ENCODE data around the gene EPHB1.
"Not testable (repeated sequence)": the region's sequence is repeated elsewhere in the genome, so short reads cannot be mapped to it uniquely, and the experiment has no call there.

Gene EPHB1

GRCh38 chr3:135005616-135006015, 210.6 kb downstream of the EPHB1 start:
- DNase-seq (ENCODE audit: low read depth) = not testable (repeated sequence)

GRCh38 chr3:135007607-135008006, 212.5 kb downstream of the EPHB1 start:
- DNase-seq (ENCODE audit: low read depth) = no peak

DNA sequence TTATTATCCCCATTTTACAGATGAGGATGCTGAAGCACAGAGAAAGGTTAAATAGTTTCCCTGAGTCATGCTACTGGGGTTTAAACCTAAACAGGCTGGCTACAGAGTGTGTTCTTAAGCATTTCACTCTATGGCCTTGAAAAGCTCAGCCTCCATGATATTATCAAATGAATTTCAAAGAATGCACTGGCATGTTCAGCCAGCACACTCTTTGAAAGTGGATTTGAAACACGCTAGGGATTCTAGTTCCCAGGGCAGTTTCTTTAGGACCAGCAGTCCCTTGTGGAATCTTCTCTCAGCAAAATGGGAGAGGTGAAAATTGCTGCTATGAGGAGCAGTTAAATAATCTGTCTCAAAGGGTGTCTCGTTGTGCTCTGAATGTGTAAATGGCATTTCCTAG, 213.3 kb downstream of the EPHB1 start:
- no peak for DNase-seq (ENCODE audit: low read depth)

DNA sequence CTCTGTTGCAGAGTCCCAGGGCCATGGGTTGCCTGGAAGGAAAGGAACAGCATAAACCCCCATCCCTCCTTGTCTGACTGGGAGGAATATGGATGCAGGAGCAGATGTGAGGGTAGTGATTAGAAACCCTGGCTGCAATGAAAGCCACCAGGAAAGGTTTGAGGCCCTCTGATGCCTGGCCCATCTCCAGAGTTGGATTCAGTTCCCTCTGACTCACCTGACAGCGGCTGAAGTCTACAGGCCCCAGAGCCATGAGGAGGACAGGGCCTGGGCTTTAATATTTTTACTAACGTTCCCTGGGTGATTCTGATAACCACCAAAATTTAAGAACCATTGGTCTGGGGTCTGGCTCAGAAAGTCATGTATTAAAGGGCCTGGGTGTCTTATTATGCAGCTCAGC, 214.0 kb downstream of the EPHB1 start:
- no peak for DNase-seq (ENCODE audit: low read depth)

- no peak for DNase-seq (ENCODE audit: low read depth)
These were observed 217.0 kb downstream of the EPHB1 start for GRCh38 chr3:135012101-135012500.

DNA sequence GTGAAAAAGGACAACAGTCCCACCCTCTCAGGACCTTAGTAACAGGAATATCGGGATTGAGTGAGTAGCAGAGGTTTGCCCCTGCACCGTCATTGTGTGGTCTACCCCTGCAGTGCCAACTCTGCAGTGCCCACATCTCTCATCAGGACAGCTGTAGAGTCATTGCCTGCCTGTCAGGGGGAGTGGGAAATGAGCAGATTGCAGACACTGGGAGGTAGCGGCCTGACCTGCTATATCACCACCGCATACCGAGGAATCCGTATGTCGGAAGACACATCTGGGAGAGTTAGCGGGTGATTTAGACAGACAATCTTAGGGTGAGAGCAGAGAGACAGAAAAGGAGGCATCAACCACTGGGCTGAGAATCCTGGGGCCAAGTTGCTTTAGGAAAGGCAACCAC, 218.1 kb downstream of the EPHB1 start:
- no peak for DNase-seq (ENCODE audit: low read depth)

DNA sequence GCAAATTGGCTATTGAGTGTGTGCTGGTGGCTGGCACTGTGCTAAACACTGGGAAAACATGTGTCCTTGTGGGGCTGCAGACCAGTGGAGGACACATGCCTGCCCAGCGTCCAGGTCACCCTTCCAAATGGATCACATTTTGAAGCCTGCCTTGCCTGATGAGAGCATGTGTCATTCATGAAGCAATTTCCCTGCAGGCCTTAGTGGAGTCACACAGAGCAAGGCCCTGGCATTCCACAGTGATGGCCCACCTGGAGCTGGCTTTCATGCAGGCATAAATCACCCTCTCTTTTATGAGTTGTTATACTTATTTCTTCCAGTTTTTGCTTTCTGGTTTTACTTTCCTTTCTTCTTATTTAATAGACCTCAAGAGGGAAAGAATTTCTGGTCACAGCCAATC, 219.5 kb downstream of the EPHB1 start:
- no peak for DNase-seq (ENCODE audit: low read depth)

GRCh38 chr3:135017003-135017893, 222.2 kb downstream of the EPHB1 start:
- no peak for DNase-seq (ENCODE audit: low read depth)

DNA sequence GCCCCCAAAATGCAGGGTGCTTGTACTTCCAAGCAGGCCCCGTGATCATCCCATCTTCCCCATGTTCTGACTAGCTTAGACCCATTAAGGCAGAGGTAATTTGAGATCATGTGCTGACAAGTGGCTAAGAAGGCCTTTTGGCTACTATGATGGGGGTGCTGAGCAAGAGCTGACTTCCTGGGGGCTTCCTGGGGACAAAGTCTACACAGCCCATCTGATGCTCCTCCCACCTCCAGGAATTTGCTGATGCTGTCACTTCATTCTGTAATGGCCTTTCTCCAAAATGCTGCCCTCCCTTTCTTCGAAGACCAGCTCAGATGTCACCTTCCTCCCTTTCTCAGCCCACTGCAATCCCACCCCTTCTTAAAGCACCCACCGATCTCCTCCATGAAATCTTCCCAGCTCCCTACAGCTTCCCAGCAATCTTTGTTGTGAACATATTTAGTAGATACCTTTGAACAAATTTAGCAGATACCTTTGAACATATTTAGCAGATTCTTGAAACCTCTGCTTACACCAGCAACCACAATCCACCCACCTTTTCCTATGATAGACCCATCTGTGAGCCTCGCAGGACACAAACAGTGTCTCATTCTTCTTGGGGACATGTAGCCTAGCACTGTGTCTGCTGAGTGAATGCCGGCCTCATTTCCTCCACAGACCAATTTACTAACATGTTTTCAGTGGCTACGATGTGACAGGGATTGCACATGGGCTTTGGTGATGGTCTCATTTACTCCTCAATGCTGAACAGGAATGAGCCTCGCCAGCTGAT, 223.3 kb downstream of the EPHB1 start:
- no peak for DNase-seq (ENCODE audit: low read depth)

- DNase-seq (ENCODE audit: low read depth) = no peak
These were observed 225.1 kb downstream of the EPHB1 start for GRCh38 chr3:135020181-135020580.

GRCh38 chr3:135023996-135024658, 229.1 kb downstream of the EPHB1 start:
- DNase-seq (ENCODE audit: low read depth) = no peak

- not testable (repeated sequence) for DNase-seq (ENCODE audit: low read depth)
These were observed 235.9 kb downstream of the EPHB1 start for GRCh38 chr3:135030768-135031615.

- no peak for DNase-seq (ENCODE audit: low read depth)
These were observed 238.7 kb downstream of the EPHB1 start for GRCh38 chr3:135033737-135034136.

GRCh38 chr3:135034291-135034768, 239.3 kb downstream of the EPHB1 start:
- DNase-seq (ENCODE audit: low read depth) = no peak

- no peak for DNase-seq (ENCODE audit: low read depth)
These were observed 239.9 kb downstream of the EPHB1 start for GRCh38 chr3:135034891-135035440.

DNA sequence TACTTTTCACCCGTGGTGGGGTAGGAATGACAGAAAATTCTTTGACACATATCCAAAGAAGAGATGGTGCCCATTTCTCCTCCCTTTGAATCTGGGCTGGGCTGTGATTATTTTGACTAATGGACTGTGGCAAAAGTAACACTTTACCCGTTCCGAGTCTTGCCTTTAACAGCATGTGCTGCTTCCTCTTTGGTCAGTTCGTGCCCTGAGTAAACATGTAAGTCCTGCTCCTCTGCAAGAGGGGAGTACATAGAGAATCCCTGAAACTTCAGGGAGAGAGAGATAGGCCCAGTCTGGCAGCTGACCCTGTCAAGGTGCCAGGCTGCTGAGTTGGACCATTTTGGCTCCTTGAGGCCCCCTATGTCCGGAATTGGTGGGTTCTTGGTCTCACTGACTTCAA, 243.1 kb downstream of the EPHB1 start:
- no peak for DNase-seq (ENCODE audit: low read depth)

DNA sequence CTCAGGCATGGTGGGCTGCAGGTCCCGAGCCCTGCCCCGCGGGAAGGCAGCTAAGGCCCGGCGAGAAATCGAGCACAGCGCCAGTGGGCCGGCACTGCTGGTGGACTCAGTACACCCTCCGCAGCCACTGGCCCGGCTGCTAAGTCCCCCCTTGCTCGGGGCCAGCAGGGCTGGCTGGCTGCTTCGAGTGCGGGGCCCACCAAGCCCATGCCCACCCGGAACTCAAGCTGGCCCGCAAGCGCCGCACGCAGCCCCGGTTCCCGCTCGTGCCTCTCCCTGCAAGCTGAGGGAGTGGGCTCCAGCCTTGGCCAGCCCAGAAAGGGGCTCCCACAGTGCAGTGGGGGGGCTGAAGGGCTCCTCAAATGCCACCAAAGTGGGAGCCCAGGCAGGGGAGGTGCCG, 244.5 kb downstream of the EPHB1 start:
- DNase-seq (ENCODE audit: low read depth) = not testable (repeated sequence)

DNA sequence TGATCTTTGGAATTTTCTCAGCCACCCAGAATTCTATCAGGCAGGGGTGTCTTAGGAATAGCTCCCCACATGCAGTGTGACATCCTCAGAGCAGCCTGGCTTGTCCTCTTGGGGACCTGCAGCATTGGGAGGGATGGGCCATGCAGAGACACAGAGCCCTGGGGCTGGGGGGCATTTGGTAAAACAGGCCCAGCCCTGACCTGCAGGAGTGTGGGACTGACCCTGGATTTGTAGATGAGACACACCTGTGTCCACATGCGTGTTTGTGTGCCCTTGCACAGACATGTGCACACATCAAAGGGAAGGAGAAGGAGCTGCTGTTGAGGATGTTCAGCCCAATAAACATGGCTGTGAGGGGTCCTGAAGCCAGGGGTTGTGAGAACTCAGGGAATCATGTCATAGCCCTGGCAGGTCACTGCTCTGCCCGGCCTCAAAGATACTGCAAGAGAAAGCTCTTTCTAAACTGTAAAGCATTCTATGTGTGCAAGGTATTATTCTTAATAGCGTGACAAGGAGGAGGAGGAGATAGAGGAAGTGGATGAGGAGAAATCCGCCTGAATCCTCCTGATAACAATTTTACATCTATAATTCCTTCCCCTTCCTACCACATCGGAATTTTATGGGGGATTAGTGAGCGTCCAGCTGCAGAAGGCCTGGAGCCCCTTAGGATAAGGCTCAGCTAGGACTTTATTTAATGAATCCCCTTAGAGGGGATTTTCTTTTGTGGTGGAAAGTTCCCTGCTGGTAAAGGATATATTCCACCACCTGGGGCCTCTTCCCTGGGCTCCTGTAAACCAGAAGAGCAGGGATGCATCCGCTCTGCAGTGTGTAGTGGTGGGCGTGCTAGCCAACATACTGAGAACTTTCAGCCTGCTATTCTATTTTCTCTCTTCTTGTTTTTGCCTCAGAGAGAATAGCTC, 245.5 kb downstream of the EPHB1 start:
- no peak for DNase-seq (ENCODE audit: low read depth)

DNA sequence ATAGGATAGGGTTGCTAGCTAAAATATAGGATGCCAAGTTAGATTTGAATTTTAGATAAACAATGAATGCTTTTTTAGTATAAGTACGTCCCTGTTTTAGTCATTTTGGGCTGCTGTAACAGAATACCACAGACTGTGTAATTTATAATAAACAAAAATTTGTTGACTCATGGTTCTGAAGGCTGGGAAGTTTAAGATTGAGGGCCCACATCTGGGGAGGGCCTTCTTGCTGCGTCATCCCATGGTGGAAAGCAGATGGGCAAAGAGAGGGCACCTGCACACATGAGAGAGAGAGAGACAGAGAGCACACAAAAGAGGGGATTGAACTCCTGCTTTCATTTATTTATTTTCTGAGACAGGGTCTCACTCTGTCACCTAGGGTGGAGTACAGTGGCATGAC, 246.5 kb downstream of the EPHB1 start:
- no peak for DNase-seq (ENCODE audit: low read depth)

DNA sequence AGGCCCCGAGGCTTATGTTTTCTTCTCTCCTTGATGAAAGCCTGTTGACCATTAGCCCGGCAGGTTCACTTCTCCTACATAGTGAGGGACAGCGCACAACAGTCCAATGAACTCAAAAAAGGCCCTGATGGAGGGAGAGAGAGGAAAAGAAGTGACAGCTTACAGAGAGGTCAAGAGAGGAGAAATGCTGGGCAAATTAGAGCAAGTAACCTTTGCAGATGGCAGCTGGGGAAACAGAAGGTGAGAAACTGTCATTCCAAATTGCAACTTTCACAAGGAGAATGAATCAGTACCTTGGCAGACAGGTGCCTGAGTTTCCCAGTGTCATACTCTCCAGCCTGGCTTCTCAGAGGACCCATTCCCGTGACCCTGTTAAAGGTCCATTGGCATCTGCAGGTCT, 252.0 kb downstream of the EPHB1 start:
- no peak for DNase-seq (ENCODE audit: low read depth)
